WERI-Rb-1 (cell line): Measurements from ENCODE around the gene GATA2.

Source experiments
- DNase-seq: peaks from one replicate; pipeline ENCODE4 v3.0.0-alpha.2; 2020
- H3K27ac ChIP-seq: fragments of 250-450 bp; sonication (Bioruptor Pico); 2 replicates; pipeline ENCODE4 v1.5.1; 2020; ENCODE audit warnings: mild to moderate bottlenecking, moderate library complexity
- H3K27me3 ChIP-seq: fragments of 250-450 bp; sonication (Bioruptor Pico); 2 replicates; pipeline ENCODE4 v1.5.1; 2021; ENCODE audit warnings: mild to moderate bottlenecking, low read depth, moderate library complexity; ENCODE audit not compliant: insufficient read depth, severe bottlenecking
- H3K36me3 ChIP-seq: fragments of 250-450 bp; sonication (Bioruptor Pico); 2 replicates; pipeline ENCODE4 v1.5.1; 2020; ENCODE audit warnings: mild to moderate bottlenecking, moderate library complexity
- H3K4me3 ChIP-seq: 2 replicates; pipeline ENCODE4 v1.5.1; 2011; ENCODE audit warnings: low read depth, mild to moderate bottlenecking, control low read depth, low read length
- H3K9me3 ChIP-seq: fragments of 250-450 bp; sonication (Bioruptor Pico); 2 replicates; pipeline ENCODE4 v1.5.1; 2021; ENCODE audit warnings: mild to moderate bottlenecking, moderate library complexity; ENCODE audit not compliant: severe bottlenecking
- CTCF ChIP-seq: IDR thresholded peaks from 2 replicates; pipeline ENCODE4 v1.5.1; 2011; ENCODE audit warnings: low read depth, mild to moderate bottlenecking, control low read depth, inconsistent platforms, low read length

Gene GATA2

GRCh38 chr3:128473180-128473519 lies 19.9 kb downstream of the GATA2 start:
- peak; percentile 70 for DNase-seq
- Histone ChIP-seq H3K27me3 (peaks cover 18% of the 10 kb centered on the region), H3K27ac (no peak overlapping the region)

GRCh38 chr3:128472449-128473179 lies 20.4 kb downstream of the GATA2 start:
- no peak for TF ChIP-seq CTCF
- no peak overlapping the region for H3K27ac ChIP-seq
- no peak overlapping the region for H3K4me3 ChIP-seq
- H3K9me3 ChIP-seq = no peaks in the 10 kb centered on the region
- peaks cover 19% of the 10 kb centered on the region for H3K27me3 ChIP-seq
- H3K36me3 ChIP-seq = no peaks in the 10 kb centered on the region
- no peak for DNase-seq

More at GRCh38 chr3:128473180-128473519, 19.9 kb downstream of the GATA2 start:
- H3K36me3 ChIP-seq = no peaks in the 10 kb centered on the region
- H3K4me3 ChIP-seq = no peak overlapping the region
- no peaks in the 10 kb centered on the region for H3K9me3 ChIP-seq
- no peak for TF ChIP-seq CTCF

GRCh38 chr3:128471720-128472119 lies 21.3 kb downstream of the GATA2 start:
- TF ChIP-seq CTCF = no peak
- no peaks in the 10 kb centered on the region for H3K36me3 ChIP-seq
- no peaks in the 10 kb centered on the region for H3K9me3 ChIP-seq
- no peak overlapping the region for H3K27ac ChIP-seq
- H3K27me3 ChIP-seq = peaks cover 15% of the 10 kb centered on the region
- DNase-seq = no peak
- no peak overlapping the region for H3K4me3 ChIP-seq

- Histone ChIP-seq H3K27ac (no peak overlapping the region), H3K27me3 (peaks cover 21% of the 10 kb centered on the region), H3K4me3 (no peak overlapping the region), H3K36me3 (no peaks in the 10 kb centered on the region), H3K9me3 (no peaks in the 10 kb centered on the region)
- TF ChIP-seq CTCF = no peak
- no peak for DNase-seq
These were observed 21.9 kb downstream of the GATA2 start for GRCh38 chr3:128471110-128471509.

GRCh38 chr3:128470134-128470899 lies 22.7 kb downstream of the GATA2 start:
- DNase-seq = no peak
- no peaks in the 10 kb centered on the region for H3K36me3 ChIP-seq
- TF ChIP-seq CTCF = no peak
- no peak overlapping the region for H3K27ac ChIP-seq
- no peaks in the 10 kb centered on the region for H3K9me3 ChIP-seq
- H3K27me3 ChIP-seq = peaks cover 29% of the 10 kb centered on the region
- no peak overlapping the region for H3K4me3 ChIP-seq
